Measurements from ENCODE around the gene MTPN. TPM values are rescaled to one million over a fixed set of nuclear protein-coding genes. Genes with fewer than 3 reads are reported as not detected.

MTPN gene
- total RNA-seq, 2 experiments from 2014 or later, result 135 to 142 TPM

DNA sequence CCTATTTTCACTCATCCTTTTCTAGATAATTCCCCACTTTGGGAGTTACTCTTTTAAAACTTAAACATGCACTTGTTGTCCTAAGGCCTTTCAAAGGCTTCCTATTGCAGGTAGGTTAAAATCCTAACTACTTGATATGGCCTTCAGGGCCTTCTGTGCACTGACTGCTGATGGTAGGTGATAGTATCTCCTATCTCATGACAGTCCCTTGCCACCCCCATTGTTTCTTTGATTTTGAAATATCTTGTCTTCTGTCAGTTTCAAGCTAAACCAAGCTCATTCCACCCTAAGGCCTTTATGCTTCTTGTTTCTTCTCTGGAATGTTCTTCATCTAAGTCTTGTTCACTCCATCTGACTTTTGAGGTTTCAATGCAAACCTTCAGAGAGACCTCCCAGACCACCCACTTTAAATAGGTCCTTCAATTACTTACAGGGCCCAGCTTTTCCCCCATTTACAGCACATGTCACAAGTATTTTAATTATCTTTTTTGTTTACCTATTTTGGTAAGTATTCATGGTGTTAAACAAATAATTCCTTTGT, 2.4 kb upstream of the MTPN start:
- peaks cover 64% of the 10 kb centered on the region for H3K4me1 Mint-ChIP-seq
- H3K36me3 Mint-ChIP-seq (ENCODE audit: low read depth), result peaks cover 19% of the 10 kb centered on the region
- no peak overlapping the region for H3K4me3 Mint-ChIP-seq
- DNase-seq, result no peak
- ChIA-PET CTCF (interaction anchor here (0.6 kb wide), 1 partner anchor 120 kb away, joined by 3 read pairs; no protein-coding TSS in a partner anchor), POLR2A (interaction anchor here (3.2 kb wide), 1 partner anchor 15 kb away, joined by 12 read pairs; no protein-coding TSS in a partner anchor)
- no peak overlapping the region for H3K27ac Mint-ChIP-seq
- H3K27me3 Mint-ChIP-seq, result no peaks in the 10 kb centered on the region
- H3K9me3 Mint-ChIP-seq, result no peaks in the 10 kb centered on the region

DNA sequence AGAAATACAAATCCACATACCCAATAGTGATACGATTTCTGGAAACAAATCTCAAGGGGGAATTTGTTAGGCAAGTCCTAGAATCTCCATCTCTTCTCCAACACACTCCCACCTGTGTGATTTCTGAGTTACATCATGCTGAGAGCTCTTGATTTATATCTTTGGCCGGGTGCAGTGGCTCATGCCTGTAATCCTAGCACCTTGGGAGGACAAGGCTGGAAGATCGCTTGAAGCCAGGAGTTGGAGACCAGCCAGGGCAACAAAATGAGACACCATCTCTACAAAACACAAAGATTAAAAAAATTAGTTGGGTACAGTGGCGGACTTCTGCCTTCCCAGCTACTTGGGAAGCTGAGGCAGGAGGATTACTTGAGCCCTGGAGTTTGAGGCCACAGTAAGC, 1.5 kb upstream of the MTPN start:
- POLR2A ChIA-PET, result interaction anchor here (1.2 to 3.2 kb wide), 2 partner anchors 15 to 16 kb away, joined by 3 to 12 read pairs; no protein-coding TSS in a partner anchor
- Mint-ChIP-seq H3K27ac (no peak overlapping the region), H3K4me1 (peaks cover 70% of the 10 kb centered on the region), H3K27me3 (no peaks in the 10 kb centered on the region), H3K36me3 (ENCODE audit: low read depth) (peaks cover 22% of the 10 kb centered on the region), H3K9me3 (no peaks in the 10 kb centered on the region), H3K4me3 (no peak overlapping the region)
- DNase-seq, result no peak
- CTCF ChIA-PET, result interaction anchor here (0.9 kb wide), 1 partner anchor 825 kb away, joined by 3 read pairs; no protein-coding TSS in a partner anchor

DNA sequence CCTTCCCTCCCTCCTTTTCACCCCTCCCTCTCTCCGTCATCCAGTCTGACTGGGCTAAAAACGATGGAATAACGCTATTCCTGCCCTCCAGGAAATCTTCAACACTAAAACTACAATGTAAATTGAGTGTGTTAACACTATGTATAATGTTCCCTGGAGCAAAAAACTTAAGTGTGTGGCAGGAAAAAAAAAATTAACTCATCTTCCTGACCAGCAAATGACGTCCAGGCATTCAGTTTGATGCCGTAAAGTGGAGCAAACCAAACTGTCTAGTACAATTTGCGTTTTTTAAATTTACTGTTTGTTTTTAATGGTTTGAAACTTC, 545 bp upstream of the MTPN start:
- CTCF ChIA-PET, result interaction anchor here (0.9 kb wide), 1 partner anchor 824 kb away, joined by 3 read pairs; no protein-coding TSS in a partner anchor

DNA sequence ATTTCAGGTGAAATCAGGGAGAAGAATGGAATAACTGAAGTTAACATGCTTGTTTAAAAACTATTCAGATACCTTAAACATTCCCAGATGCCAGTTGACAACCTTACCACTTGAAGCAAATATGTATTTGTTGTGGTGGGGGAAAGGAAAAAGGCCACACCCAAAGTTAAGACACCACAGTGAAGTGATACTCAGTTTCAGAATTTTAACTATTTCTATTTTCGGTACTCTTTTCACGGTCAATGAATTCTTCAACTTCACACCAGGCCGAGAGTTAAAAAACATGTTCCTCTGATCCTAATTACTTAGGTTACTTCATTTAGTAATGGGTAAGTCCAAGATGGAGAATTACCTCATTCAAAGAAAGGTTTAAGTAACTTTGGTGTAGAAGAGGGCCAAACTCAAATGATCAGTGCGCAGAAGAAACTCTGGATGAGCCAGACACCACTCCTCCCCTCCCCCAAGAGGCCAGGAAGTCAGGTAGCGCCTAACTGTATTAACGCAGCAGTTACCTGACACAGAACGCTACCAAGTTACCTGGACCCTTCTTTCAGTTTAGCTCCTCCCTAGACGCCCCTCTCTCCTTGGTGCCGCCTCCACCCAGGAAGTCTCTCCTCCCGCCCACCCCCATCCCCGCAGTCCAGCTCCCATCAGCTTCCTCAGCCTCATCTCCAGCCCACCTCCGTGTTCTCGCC, 700 bp downstream of the MTPN start:
- Mint-ChIP-seq H3K36me3 (ENCODE audit: low read depth) (peaks cover 37% of the 10 kb centered on the region), H3K4me1 (peaks cover 74% of the 10 kb centered on the region), H3K4me3 (peak overlapping the region; percentile 94), H3K9me3 (no peaks in the 10 kb centered on the region), H3K27me3 (no peaks in the 10 kb centered on the region), H3K27ac (peak overlapping the region; percentile 90)
- CTCF ChIA-PET, result no interaction called here
- POLR2A ChIA-PET, result interaction anchor here (1.1 to 3.4 kb wide), 3 partner anchors 10 to 147 kb away, joined by 3 to 12 read pairs (median 12); no protein-coding TSS in a partner anchor
- DNase-seq, result peak; percentile 51

More for the DNA sequence above, 545 bp upstream of the MTPN start:
- H3K9me3 Mint-ChIP-seq, result no peaks in the 10 kb centered on the region
- peak overlapping the region; percentile 90 for H3K27ac Mint-ChIP-seq
- no peak for DNase-seq
- peak overlapping the region; percentile 94 for H3K4me3 Mint-ChIP-seq
- POLR2A ChIA-PET, result interaction anchor here (0.7 to 3.2 kb wide), 3 partner anchors 11 to 17 kb away, joined by 3 to 12 read pairs (median 3); no protein-coding TSS in a partner anchor
- H3K4me1 Mint-ChIP-seq, result peaks cover 75% of the 10 kb centered on the region
- peaks cover 27% of the 10 kb centered on the region for H3K36me3 Mint-ChIP-seq (ENCODE audit: low read depth)
- no peaks in the 10 kb centered on the region for H3K27me3 Mint-ChIP-seq

DNA sequence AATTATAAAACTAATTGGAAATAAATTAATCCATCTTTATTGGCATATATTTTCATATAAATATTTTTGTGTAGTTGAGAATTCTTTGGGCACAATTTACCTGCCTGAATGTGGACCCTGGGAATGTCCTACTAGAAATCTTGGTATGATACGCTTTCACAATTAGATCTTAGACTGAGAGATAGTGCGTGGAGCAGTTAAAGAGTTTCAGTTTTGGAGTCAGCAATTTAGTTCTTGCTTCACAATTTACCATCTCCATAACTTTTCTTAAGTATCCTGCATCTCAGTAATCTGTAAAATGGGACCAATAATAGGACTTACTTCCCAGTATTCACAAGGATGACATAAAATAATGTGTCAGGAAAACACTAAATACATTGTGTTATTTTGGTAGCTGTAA, 2.0 kb downstream of the MTPN start:
- peak overlapping the region; percentile 94 for H3K4me3 Mint-ChIP-seq
- H3K27ac Mint-ChIP-seq, result no peak overlapping the region
- peaks cover 41% of the 10 kb centered on the region for H3K36me3 Mint-ChIP-seq (ENCODE audit: low read depth)
- CTCF ChIA-PET, result no interaction called here
- POLR2A ChIA-PET, result interaction anchor here (0.8 to 3.4 kb wide), 5 partner anchors 9 to 314 kb away, joined by 3 to 12 read pairs (median 4); no protein-coding TSS in a partner anchor
- H3K27me3 Mint-ChIP-seq, result no peaks in the 10 kb centered on the region
- no peaks in the 10 kb centered on the region for H3K9me3 Mint-ChIP-seq
- DNase-seq, result no peak
- H3K4me1 Mint-ChIP-seq, result peaks cover 68% of the 10 kb centered on the region

DNA sequence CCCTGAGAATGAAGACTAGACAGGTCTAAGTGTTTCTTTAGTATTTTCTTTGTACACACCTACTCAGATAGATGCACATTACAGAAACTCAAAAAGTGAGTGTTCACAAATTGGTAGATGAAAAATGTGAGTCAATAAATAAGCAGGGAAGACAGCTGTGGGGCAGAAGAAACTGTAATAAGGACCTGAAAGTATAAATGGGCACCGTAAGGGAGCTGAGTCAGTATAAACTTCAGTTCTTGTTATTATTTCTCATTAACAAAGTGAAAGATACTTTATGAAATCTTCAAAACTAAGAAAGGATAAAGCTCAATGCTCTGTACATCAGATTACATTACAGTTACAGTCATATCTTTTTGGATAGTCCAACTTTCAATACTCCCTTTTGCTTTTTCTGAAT, 2.5 kb downstream of the MTPN start:
- H3K36me3 Mint-ChIP-seq (ENCODE audit: low read depth), result peaks cover 45% of the 10 kb centered on the region

DNA sequence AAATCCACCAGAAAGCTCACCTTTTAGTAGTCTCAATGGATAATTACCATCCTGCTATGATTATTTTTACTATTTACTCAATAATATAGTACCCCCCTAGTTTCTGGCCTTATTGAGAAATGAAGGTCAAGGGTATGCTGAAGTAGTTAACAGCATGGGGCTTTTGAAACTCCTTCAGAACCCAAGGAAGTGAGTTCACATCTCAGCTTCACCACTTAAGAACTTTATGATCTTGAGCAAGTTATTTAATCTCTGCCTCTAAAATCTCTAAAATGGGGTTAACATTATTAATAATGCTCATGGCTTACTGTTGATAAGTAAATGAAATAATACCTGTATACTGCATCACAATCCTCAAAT, 5.8 kb downstream of the MTPN start:
- H3K27me3 Mint-ChIP-seq, result no peaks in the 10 kb centered on the region
- ChIA-PET POLR2A (no interaction called here), CTCF (no interaction called here)
- no peaks in the 10 kb centered on the region for H3K9me3 Mint-ChIP-seq
- peaks cover 64% of the 10 kb centered on the region for H3K36me3 Mint-ChIP-seq (ENCODE audit: low read depth)
- H3K4me3 Mint-ChIP-seq, result no peak overlapping the region
- no peak for DNase-seq
- H3K27ac Mint-ChIP-seq, result no peak overlapping the region
- peaks cover 67% of the 10 kb centered on the region for H3K4me1 Mint-ChIP-seq

More for the DNA sequence above, 2.5 kb downstream of the MTPN start:
- H3K4me3 Mint-ChIP-seq, result peak overlapping the region; percentile 56
- H3K27me3 Mint-ChIP-seq, result no peaks in the 10 kb centered on the region
- POLR2A ChIA-PET, result interaction anchor here (1.2 to 3.4 kb wide), 4 partner anchors 8 to 313 kb away, joined by 3 to 12 read pairs (median 8); no protein-coding TSS in a partner anchor
- peaks cover 66% of the 10 kb centered on the region for H3K4me1 Mint-ChIP-seq
- H3K9me3 Mint-ChIP-seq, result no peaks in the 10 kb centered on the region
- no peak overlapping the region for H3K27ac Mint-ChIP-seq
- CTCF ChIA-PET, result no interaction called here
- DNase-seq, result no peak

DNA sequence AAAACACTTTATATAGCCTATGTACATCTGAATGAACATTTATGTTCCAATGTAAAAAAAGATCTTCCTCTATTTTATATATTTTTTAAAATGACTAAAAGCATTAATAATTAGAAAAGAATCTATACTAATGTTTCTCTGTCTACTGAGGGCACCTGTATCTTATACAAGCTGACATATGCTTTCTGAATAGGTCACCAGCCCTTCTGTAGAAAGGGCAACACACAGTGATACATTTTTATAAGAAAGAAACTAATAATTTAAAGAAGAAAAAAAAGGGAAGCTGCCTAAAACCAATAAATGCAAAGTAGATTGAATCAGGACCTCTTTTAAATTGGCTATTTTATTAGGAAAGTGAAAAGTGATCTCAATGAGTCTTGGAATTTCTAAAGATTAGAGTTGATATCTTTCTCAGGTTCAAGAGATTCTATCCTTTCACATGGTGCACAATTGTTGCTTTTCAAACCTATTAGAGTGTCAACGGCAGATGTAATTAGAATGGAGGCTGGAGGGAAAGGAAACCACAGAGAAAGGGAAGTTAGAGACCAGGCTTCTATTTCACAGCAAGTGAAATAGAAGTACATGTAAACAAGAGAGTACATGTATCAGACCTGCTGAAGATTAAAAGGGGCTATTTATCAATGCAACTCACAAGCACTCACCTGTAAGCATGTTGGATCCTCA, 6.3 kb downstream of the MTPN start:
- H3K4me1 Mint-ChIP-seq, result peaks cover 66% of the 10 kb centered on the region
- POLR2A ChIA-PET, result no interaction called here
- H3K4me3 Mint-ChIP-seq, result no peak overlapping the region
- no peaks in the 10 kb centered on the region for H3K9me3 Mint-ChIP-seq
- no peak for DNase-seq
- H3K36me3 Mint-ChIP-seq (ENCODE audit: low read depth), result peaks cover 63% of the 10 kb centered on the region
- H3K27me3 Mint-ChIP-seq, result no peaks in the 10 kb centered on the region
- H3K27ac Mint-ChIP-seq, result no peak overlapping the region
- CTCF ChIA-PET, result interaction anchor here (0.9 kb wide), 1 partner anchor 169 kb away, joined by 4 read pairs; no protein-coding TSS in a partner anchor

DNA sequence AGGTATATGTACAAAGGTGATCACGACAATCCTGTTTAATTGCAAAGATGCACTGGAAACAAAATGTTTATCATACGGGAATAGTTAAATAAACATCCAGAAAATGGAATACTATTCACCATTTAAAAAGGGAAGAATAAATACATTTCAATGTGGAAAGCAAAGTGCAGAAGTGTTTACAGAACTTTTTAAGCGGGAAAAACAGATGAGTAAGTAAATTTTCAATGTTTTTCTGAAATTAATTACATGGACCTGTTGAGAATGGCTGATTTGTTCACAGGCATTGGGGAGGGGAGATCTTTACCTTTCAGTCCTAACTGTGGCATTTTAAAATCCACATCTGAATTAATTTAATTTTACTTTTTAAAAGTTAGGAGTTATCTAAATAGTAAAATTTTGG, 7.1 kb downstream of the MTPN start:
- ChIA-PET CTCF (no interaction called here), POLR2A (no interaction called here)
- H3K27ac Mint-ChIP-seq, result no peak overlapping the region
- H3K9me3 Mint-ChIP-seq, result no peaks in the 10 kb centered on the region
- no peak for DNase-seq
- peaks cover 58% of the 10 kb centered on the region for H3K36me3 Mint-ChIP-seq (ENCODE audit: low read depth)
- no peak overlapping the region for H3K4me3 Mint-ChIP-seq
- H3K27me3 Mint-ChIP-seq, result no peaks in the 10 kb centered on the region
- H3K4me1 Mint-ChIP-seq, result peaks cover 64% of the 10 kb centered on the region

DNA sequence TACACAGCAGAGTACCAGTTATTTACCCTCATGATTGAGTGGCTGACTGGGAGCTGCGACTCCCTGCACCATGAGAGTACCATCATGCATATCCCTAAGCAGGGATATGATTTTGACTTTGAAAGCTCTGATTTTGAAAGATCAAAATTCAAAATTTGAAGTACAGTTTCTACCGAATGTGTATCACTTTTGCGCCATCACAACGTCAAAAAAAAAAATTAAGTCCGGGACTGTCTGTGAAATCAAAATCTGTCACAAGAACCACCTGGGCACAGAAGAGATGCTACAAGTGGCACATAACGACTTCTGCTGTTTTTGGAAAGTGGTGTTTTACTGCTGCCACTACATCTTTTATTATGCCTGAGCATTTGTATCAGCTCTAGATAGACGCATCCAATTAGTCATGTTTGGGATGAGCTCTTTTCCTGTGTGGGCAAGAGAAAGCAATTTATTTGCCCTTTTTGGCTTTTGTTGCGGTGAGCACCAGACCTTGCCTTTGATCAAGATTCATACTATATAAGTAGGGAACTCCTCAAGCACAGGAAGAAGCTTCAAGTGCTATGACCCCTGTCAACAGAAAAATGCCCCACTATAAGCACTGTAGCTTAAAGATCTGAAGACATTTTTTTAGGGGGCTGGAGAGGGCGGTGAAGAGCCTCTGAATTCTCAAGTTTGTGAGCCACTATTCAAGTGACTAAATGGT, 10.7 kb downstream of the MTPN start:
- POLR2A ChIA-PET, result interaction anchor here (0.5 to 1.8 kb wide), 6 partner anchors 9 to 115 kb away, joined by 3 to 12 read pairs (median 3); no protein-coding TSS in a partner anchor

DNA sequence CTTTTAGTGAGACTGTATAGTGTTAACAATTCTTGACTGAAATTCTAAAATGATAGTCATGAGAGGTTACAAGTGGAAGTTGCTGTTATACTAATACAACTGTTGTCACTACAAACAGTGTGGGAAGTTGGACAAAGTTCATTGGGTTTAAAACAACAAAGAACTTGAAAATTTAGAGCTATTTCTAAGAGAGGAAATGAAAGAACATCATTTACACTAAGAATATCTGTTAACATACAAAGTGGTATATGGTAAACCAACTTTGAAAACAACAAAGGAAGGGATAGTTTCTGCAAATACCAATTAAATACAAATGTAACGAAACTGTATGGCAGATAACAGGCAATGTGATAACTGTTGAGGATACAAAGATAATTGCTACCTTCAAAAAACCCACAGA, 11.6 kb downstream of the MTPN start:
- Mint-ChIP-seq H3K9me3 (no peaks in the 10 kb centered on the region), H3K36me3 (ENCODE audit: low read depth) (peaks cover 47% of the 10 kb centered on the region), H3K27ac (no peak overlapping the region), H3K4me1 (peaks cover 42% of the 10 kb centered on the region), H3K27me3 (no peaks in the 10 kb centered on the region), H3K4me3 (no peak overlapping the region)
- POLR2A ChIA-PET, result interaction anchor here (0.9 to 1.8 kb wide), 2 partner anchors 10 to 27 kb away, joined by 3 to 12 read pairs; no protein-coding TSS in a partner anchor
- DNase-seq, result no peak
- CTCF ChIA-PET, result no interaction called here

More for the DNA sequence above, 10.7 kb downstream of the MTPN start:
- Mint-ChIP-seq H3K36me3 (ENCODE audit: low read depth) (peaks cover 48% of the 10 kb centered on the region), H3K4me1 (peaks cover 49% of the 10 kb centered on the region), H3K4me3 (no peak overlapping the region), H3K27me3 (no peaks in the 10 kb centered on the region), H3K9me3 (no peaks in the 10 kb centered on the region), H3K27ac (no peak overlapping the region)
- no peak for DNase-seq
- CTCF ChIA-PET, result interaction anchor here (0.7 to 1.1 kb wide), 2 partner anchors 17 to 25 kb away, joined by 3 read pairs; no protein-coding TSS in a partner anchor

DNA sequence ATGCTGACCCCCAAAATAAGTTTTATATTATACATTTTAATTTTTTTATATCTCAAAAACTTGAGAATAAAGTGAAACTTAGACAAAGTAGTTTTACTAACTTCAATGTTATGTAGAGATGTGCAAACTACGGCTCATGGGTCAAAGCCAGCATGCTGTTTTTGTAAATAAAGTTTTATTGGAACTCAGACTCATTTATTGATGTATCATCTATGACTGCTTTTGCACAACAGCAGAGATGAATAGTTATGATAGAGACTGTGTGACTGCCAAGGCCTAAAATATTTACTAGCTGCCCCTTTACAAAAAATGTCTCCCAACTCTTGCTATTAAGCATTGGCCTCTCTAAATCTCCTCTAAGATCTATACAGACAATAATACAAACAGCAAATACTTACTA, 12.4 kb downstream of the MTPN start:
- CTCF ChIA-PET, result no interaction called here
- no peak overlapping the region for H3K4me3 Mint-ChIP-seq
- peaks cover 40% of the 10 kb centered on the region for H3K4me1 Mint-ChIP-seq

More for the DNA sequence above, 12.4 kb downstream of the MTPN start:
- no peaks in the 10 kb centered on the region for H3K9me3 Mint-ChIP-seq
- H3K27me3 Mint-ChIP-seq, result no peaks in the 10 kb centered on the region
- no peak for DNase-seq
- H3K36me3 Mint-ChIP-seq (ENCODE audit: low read depth), result peaks cover 49% of the 10 kb centered on the region
- no peak overlapping the region for H3K27ac Mint-ChIP-seq
- POLR2A ChIA-PET, result no interaction called here
